Endothelial cell of umbilical vein (primary cell): ENCODE results near the gene CACNA1C. TPM values are rescaled to one million over a fixed set of nuclear protein-coding genes. Genes with fewer than 3 reads are reported as not detected.

Experiments used
- BruUV-seq: library from RNA; stranded (reverse); fragments of 400-500 nt; replicated peaks from 2 replicates; lab custom pipeline; 2021; lab: Mats Ljungman, UMichigan
- CTCF ChIA-PET: fragments of 300-600, 350-600 bp; sonication (Branson Sonifier 250); formaldehyde crosslinking; loops from one replicate; lab custom pipeline; 2021; ENCODE audit warnings: antibody characterized with exemption, inconsistent platforms; lab: Charles Lee
- POLR2A ChIA-PET: fragments of 300-600, 350-600 bp; sonication (Branson Sonifier 250); formaldehyde crosslinking; loops from one replicate; lab custom pipeline; 2021; ENCODE audit warnings: antibody characterized with exemption, inconsistent platforms; lab: Charles Lee
- DNase-seq: peaks from one replicate; pipeline ENCODE4 v3.0.0-alpha.2; 2011; ENCODE audit warnings: low read depth, low spot score
- FAIRE-seq: peaks from 2 replicates; lab custom pipeline; 2011; peaks lifted over from hg19 to GRCh38; lab: Jason Lieb, UNC
- H2AFZ ChIP-seq: 2 replicates; pipeline ENCODE4 v1.6.0; 2012; ENCODE audit warnings: low read depth, low read length, control low read depth, inconsistent platforms
- H3K27ac ChIP-seq: 2 replicates; pipeline ENCODE4 v1.5.1; 2011; ENCODE audit warnings: low read depth, mild to moderate bottlenecking, control low read depth, low read length, moderate library complexity; ENCODE audit not compliant: insufficient read depth
- H3K27me3 ChIP-seq, 2 experiments: 2 replicates each; pipeline versions ENCODE4 v1.6.0 to v1.6.1; 2011; ENCODE audit warnings: low read length in 2 of 2, mixed read lengths in 1 of 2; ENCODE audit not compliant: control insufficient read depth in 2 of 2, insufficient read depth in 2 of 2
- H3K36me3 ChIP-seq, 2 experiments: 2 replicates in 1 of 2; 3 replicates in 1 of 2; pipeline ENCODE4 v1.5.1; 2011; ENCODE audit warnings: low read length in 2 of 2, mild to moderate bottlenecking in 1 of 2, moderate library complexity in 1 of 2; ENCODE audit not compliant: control insufficient read depth in 2 of 2, insufficient read depth in 2 of 2; ENCODE audit errors: extremely low read depth in 1 of 2
- H3K4me1 ChIP-seq: 3 replicates; pipeline ENCODE4 v1.5.1; 2011; ENCODE audit warnings: mild to moderate bottlenecking, low read length; ENCODE audit not compliant: control insufficient read depth, insufficient read depth; ENCODE audit errors: extremely low read depth
- H3K4me2 ChIP-seq: 2 replicates; pipeline ENCODE4 v1.6.1; 2011; ENCODE audit warnings: low read length, control low read depth, mixed read lengths; ENCODE audit not compliant: insufficient read depth
- H3K4me3 ChIP-seq, 3 experiments: fragments of 200-600 bp in 1 of 3; sonication (generic), shearing (Covaris generic) in 1 of 3; replicated peaks in 1 of 3; 2 replicates each; pipeline ENCODE4 v1.5.1; 2011 to 2016; ENCODE audit warnings: control low read depth in 3 of 3, low read length in 3 of 3, mild to moderate bottlenecking in 2 of 3, inconsistent platforms in 1 of 3, low read depth in 1 of 3, moderate library complexity in 1 of 3; ENCODE audit not compliant: insufficient read depth in 1 of 3
- H3K79me2 ChIP-seq: 2 replicates; pipeline ENCODE4 v1.6.0; 2012; ENCODE audit warnings: low read length, inconsistent platforms; ENCODE audit not compliant: control insufficient read depth, insufficient read depth
- H3K9ac ChIP-seq: replicated peaks from 2 replicates; pipeline ENCODE3; 2011; ENCODE audit warnings: low read length, control low read depth; ENCODE audit not compliant: insufficient read depth; ENCODE audit errors: extremely low read depth
- H3K9me1 ChIP-seq: replicated peaks from 3 replicates; pipeline ENCODE4 v1.6.0; 2011; ENCODE audit warnings: mild to moderate bottlenecking, low read length; ENCODE audit not compliant: control insufficient read depth, insufficient read depth; ENCODE audit errors: extremely low read depth
- H3K9me3 ChIP-seq: replicated peaks from 2 replicates; pipeline ENCODE4 v1.5.1; 2012; ENCODE audit warnings: low read length, inconsistent platforms; ENCODE audit not compliant: control insufficient read depth, insufficient read depth
- H4K20me1 ChIP-seq: replicated peaks from 2 replicates; pipeline ENCODE3; 2011; ENCODE audit warnings: mild to moderate bottlenecking, low read length; ENCODE audit not compliant: control insufficient read depth, insufficient read depth; ENCODE audit errors: extremely low read depth
- CTCF ChIP-seq, 2 donors: IDR thresholded peaks; 1 replicate in 1 of 2; 2 replicates in 1 of 2; pipeline ENCODE4 v1.5.1; 2011; ENCODE audit warnings: low read length in 2 of 2, mild to moderate bottlenecking in 2 of 2, moderate library complexity in 2 of 2, control low read depth in 1 of 2, inconsistent platforms in 1 of 2, low read depth in 1 of 2; ENCODE audit not compliant: insufficient read depth in 1 of 2; ENCODE audit errors: extremely low read depth in 1 of 2
- EZH2 ChIP-seq: IDR thresholded peaks from 2 replicates; pipeline ENCODE4 v1.6.1; 2012; ENCODE audit warnings: borderline replicate concordance, low read depth, mild to moderate bottlenecking, moderate library complexity, low read length, inconsistent platforms; ENCODE audit not compliant: severe bottlenecking
- FOS ChIP-seq: IDR thresholded peaks from 2 replicates; pipeline ENCODE4 v1.6.1; 2011; ENCODE audit warnings: mild to moderate bottlenecking, low read length, moderate library complexity, borderline replicate concordance; ENCODE audit not compliant: insufficient read depth
- GATA2 ChIP-seq: IDR thresholded peaks from 2 replicates; pipeline ENCODE4 v1.7.0; 2011; ENCODE audit warnings: low read depth, mild to moderate bottlenecking, moderate library complexity, mixed read lengths, low read length; ENCODE audit not compliant: insufficient read length, insufficient read depth
- JUN ChIP-seq: IDR thresholded peaks from 2 replicates; pipeline ENCODE4 v1.6.1; 2011; ENCODE audit warnings: borderline replicate concordance, low read depth; ENCODE audit not compliant: insufficient read length, insufficient read depth
- MYC ChIP-seq: IDR thresholded peaks from one replicate; pipeline ENCODE4 v1.6.1; 2011; ENCODE audit warnings: mild to moderate bottlenecking, low read depth, low read length
- POLR2A ChIP-seq: IDR thresholded peaks from 2 replicates; pipeline ENCODE4 v1.6.1; 2012; ENCODE audit warnings: low read depth, mild to moderate bottlenecking, control low read depth, low read length
- POLR2AphosphoS5 ChIP-seq: IDR thresholded peaks from 2 replicates; pipeline ENCODE4 v1.6.1; 2012; ENCODE audit warnings: low read depth, mild to moderate bottlenecking, control low read depth, low read length, moderate library complexity; ENCODE audit not compliant: insufficient read depth
- dilution Hi-C: fragments of 300-500 bp; cut with MboI; formaldehyde crosslinking; loops from one replicate; pipeline ENCODE4 v1.15.0; 2019; ENCODE audit warnings: low sequenced_read_pairs; ENCODE audit not compliant: extremely low pct_ligation_motif_present
- intact Hi-C: fragments of 100-400 bp; cut with micrococcal nuclease; formaldehyde crosslinking; loops from one replicate; pipeline ENCODE4 v1.10.0; 2022
- polyA plus RNA-seq, 4 experiments: library from polyadenylated mRNA; depleted of rRNA in 3 of 4; stranded (reverse) in 3 of 4; unstranded in 1 of 4; fragments of >200 nt; gene quantifications; 2 replicates each; pipeline versions ENCODE4 v1.2.1 to v1.2.3, GENCODE V29; 2011 to 2012; ENCODE audit warnings: missing spikeins in 1 of 4
- total RNA-seq: library from RNA; stranded (reverse); gene quantifications from 2 replicates; pipeline ENCODE4 v1.2.3, GENCODE V29; 2021
- TF ChIP-seq, protein P1 (sequence below): IDR thresholded peaks from 2 replicates; pipeline ENCODE4 v1.6.1; 2011; ENCODE audit not compliant: insufficient read depth, insufficient read length

The CACNA1C gene
- total and polyA plus RNA-seq, 2 donors (not counting 3 experiments of a cell fraction or from before 2014, with no cell fraction given), result not detected

DNA sequence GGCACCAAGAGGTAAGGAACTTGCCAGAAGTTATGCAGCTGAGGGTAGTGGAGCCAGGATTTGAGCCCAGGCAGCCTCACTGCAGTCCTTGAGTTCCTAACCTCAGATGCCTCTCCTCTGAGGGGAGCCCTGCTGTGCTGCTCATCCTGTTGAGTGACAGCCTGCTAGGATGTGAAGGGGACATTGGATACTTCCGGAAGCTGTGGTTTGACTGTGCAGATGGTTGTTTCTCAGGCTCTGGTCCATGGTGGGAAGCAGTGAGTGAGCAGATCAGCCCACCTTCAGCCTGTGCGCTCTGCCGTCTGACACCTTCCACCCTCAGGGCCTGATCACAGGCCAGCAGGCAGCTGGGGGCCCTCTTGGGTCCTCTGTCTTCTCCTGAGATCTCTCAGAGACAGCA, 253.2 kb downstream of the CACNA1C start:
- H3K9ac ChIP-seq, result no peak overlapping the region
- no peak overlapping the region for H3K4me3 ChIP-seq
- FAIRE-seq (no peak), DNase-seq (no peak)
- H3K27ac ChIP-seq, result no peak overlapping the region
- H3K79me2 ChIP-seq, result no peaks in the 10 kb centered on the region
- ChIA-PET CTCF (interaction anchor here (1.1 to 1.4 kb wide), 2 partner anchors 14 to 16 kb away, joined by 3 to 5 read pairs; no protein-coding TSS in a partner anchor), POLR2A (no interaction called here)
- TF ChIP-seq GATA2 (no peak), JUN (no peak), POLR2AphosphoS5 (no peak), MYC (no peak), FOS (no peak), CTCF (IDR thresholded peaks at IDR 0.05; ENCODE audit: extremely low read depth in 1 of 2, insufficient read depth in 1 of 2, low read depth in 1 of 2, low read length in 2 of 2) (no peak), POLR2A (no peak), EZH2 (no peak)
- TF ChIP-seq, protein P1, sequence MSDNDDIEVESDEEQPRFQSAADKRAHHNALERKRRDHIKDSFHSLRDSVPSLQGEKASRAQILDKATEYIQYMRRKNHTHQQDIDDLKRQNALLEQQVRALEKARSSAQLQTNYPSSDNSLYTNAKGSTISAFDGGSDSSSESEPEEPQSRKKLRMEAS, result no peak
- no peaks in the 10 kb centered on the region for H4K20me1 ChIP-seq
- H2AFZ ChIP-seq, result no peak overlapping the region
- dilution Hi-C loops, result no loop called here
- H3K9me3 ChIP-seq, result no peaks in the 10 kb centered on the region
- H3K4me1 ChIP-seq, result no peaks in the 10 kb centered on the region
- H3K4me2 ChIP-seq, result no peak overlapping the region
- H3K36me3 ChIP-seq, result no peaks in the 10 kb centered on the region
- BruUV-seq, result no TSS peak
- H3K9me1 ChIP-seq, result no peaks in the 10 kb centered on the region
- intact Hi-C loops, result no loop called here
- H3K27me3 ChIP-seq, result no peaks in the 10 kb centered on the region
